OCI-LY7 (cell line): ENCODE measurements around the gene PDSS2. TPM values are rescaled to one million over a fixed set of nuclear protein-coding genes. Genes with fewer than 3 reads are reported as not detected.

Experiments
- BruUV-seq: library from RNA; stranded (reverse); fragments of 400-500 nt; replicated peaks from 2 replicates; lab custom pipeline; 2021; lab: Mats Ljungman, UMichigan
- CTCF ChIA-PET: fragments of 300-600 bp; sonication (Branson Sonifier 250); formaldehyde crosslinking; loops from one replicate; lab custom pipeline; 2022; ENCODE audit warnings: antibody characterized with exemption; ENCODE audit not compliant: unreplicated experiment; lab: Charles Lee
- POLR2A ChIA-PET: fragments of 300-600 bp; sonication (Branson Sonifier 250); formaldehyde crosslinking; loops from one replicate; lab custom pipeline; 2022; ENCODE audit warnings: antibody characterized with exemption; lab: Charles Lee
- DNase-seq: peaks from one replicate; pipeline ENCODE4 v3.0.0-alpha.2; 2015; ENCODE audit warnings: low spot score
- H2AFZ ChIP-seq: fragments of 200-600 bp; sonication (generic), shearing (Covaris generic); 2 replicates; pipeline ENCODE4 v1.6.1; 2014; ENCODE audit warnings: mild to moderate bottlenecking, antibody characterized with exemption, low read length, moderate library complexity
- H3K27ac ChIP-seq: fragments of 200-600 bp; sonication (generic); 2 replicates; pipeline ENCODE4 v1.5.1; 2014; ENCODE audit warnings: mixed run types, low read depth, mild to moderate bottlenecking, moderate library complexity, low read length, inconsistent platforms; ENCODE audit not compliant: poor library complexity, severe bottlenecking
- H3K36me3 ChIP-seq: fragments of 200-600 bp; sonication (generic); 2 replicates; pipeline ENCODE4 v1.6.1; 2014; ENCODE audit warnings: mild to moderate bottlenecking, antibody characterized with exemption, low read length, moderate library complexity, mixed read lengths; ENCODE audit not compliant: insufficient read depth
- H3K4me1 ChIP-seq: fragments of 200-600 bp; sonication (generic); 2 replicates; pipeline ENCODE4 v1.5.1; 2014; ENCODE audit warnings: mild to moderate bottlenecking, low read length; ENCODE audit not compliant: insufficient read depth, poor library complexity, severe bottlenecking
- H3K4me2 ChIP-seq: fragments of 200-600 bp; sonication (generic); 2 replicates; pipeline ENCODE4 v1.6.1; 2014; ENCODE audit warnings: mild to moderate bottlenecking, low read length
- H3K4me3 ChIP-seq: fragments of 200-600 bp; sonication (generic); 2 replicates; pipeline ENCODE4 v1.5.1; 2014; ENCODE audit warnings: mild to moderate bottlenecking, low read depth, low read length; ENCODE audit not compliant: poor library complexity, severe bottlenecking
- H3K79me2 ChIP-seq: fragments of 200-600 bp; sonication (generic); 2 replicates; pipeline ENCODE4 v1.6.1; 2016; ENCODE audit warnings: low read depth, mild to moderate bottlenecking, low read length, moderate library complexity, mixed read lengths; ENCODE audit not compliant: insufficient read depth
- H3K9me2 ChIP-seq: fragments of 200-600 bp; sonication (generic); 2 replicates; pipeline ENCODE4 v1.6.1; 2016; ENCODE audit warnings: mild to moderate bottlenecking, low read length, mixed read lengths; ENCODE audit not compliant: insufficient read depth
- H3K9me3 ChIP-seq: fragments of 200-600 bp; sonication (generic); 2 replicates; pipeline ENCODE4 v1.6.1; 2014; ENCODE audit warnings: mild to moderate bottlenecking, mixed run types, low read length, mixed read lengths
- H4K20me1 ChIP-seq: fragments of 200-600 bp; sonication (generic); 2 replicates; pipeline ENCODE4 v1.6.1; 2014; ENCODE audit warnings: mild to moderate bottlenecking, antibody characterized with exemption, low read length, moderate library complexity, mixed read lengths; ENCODE audit not compliant: insufficient read depth
- EZH2phosphoT487 ChIP-seq: fragments of 200-600 bp; sonication (generic); IDR thresholded peaks from 2 replicates; pipeline ENCODE4 v1.6.1; 2018; ENCODE audit warnings: low read depth, borderline replicate concordance, mild to moderate bottlenecking, mixed run types, antibody characterized with exemption, low read length, moderate library complexity, mixed read lengths
- intact Hi-C: fragments of 100-400 bp; cut with micrococcal nuclease; formaldehyde crosslinking; loops from one replicate; pipeline ENCODE4 v1.10.0; 2022; ENCODE audit not compliant: unreplicated experiment
- total RNA-seq, 2 experiments: library from RNA; depleted of rRNA in 1 of 2; stranded (reverse); fragments of >200 nt in 1 of 2; shearing (Covaris generic) in 1 of 2; gene quantifications; 2 replicates each; pipeline ENCODE4 v1.2.3, GENCODE V29; 2014 to 2022
- TF ChIP-seq, protein P1 (sequence below): fragments of 200-600 bp; sonication (generic); conservative IDR thresholded peaks from 2 replicates; pipeline ENCODE4 v1.5.1; 2014; ENCODE audit warnings: mild to moderate bottlenecking, antibody characterized with exemption, low read length, moderate library complexity, mixed read lengths

PDSS2 gene
- total RNA-seq, 2 experiments from 2014 or later, result 14.7 to 24.9 TPM

DNA sequence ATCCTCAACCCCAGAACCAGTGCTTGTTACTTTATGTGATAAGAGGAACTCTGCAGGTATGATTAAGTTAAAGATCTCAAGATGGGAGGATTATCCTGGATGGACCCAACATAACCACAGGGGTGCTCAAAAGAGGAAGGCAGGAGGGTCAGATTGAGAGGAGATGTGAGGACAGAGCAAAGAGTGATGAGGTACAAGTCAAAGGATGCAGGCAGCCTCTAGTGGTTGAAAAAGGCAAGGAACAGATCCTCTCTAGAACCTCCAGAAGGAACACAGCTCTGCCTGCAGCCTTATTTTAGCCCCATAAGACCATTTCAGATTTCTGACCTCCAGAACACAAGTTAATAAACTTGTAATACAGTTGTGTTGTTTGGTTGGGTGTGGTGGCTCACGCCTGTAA is 41.2 kb downstream of the PDSS2 start:
- no peaks in the 10 kb centered on the region for H3K9me3 ChIP-seq
- ChIA-PET CTCF (no interaction called here), POLR2A (no interaction called here)
- no peaks in the 10 kb centered on the region for H3K36me3 ChIP-seq
- no TSS peak for BruUV-seq
- H4K20me1 ChIP-seq, result no peaks in the 10 kb centered on the region
- H3K79me2 ChIP-seq, result peaks cover 19% of the 10 kb centered on the region
- intact Hi-C loops, result no loop called here
- TF ChIP-seq, protein P1, sequence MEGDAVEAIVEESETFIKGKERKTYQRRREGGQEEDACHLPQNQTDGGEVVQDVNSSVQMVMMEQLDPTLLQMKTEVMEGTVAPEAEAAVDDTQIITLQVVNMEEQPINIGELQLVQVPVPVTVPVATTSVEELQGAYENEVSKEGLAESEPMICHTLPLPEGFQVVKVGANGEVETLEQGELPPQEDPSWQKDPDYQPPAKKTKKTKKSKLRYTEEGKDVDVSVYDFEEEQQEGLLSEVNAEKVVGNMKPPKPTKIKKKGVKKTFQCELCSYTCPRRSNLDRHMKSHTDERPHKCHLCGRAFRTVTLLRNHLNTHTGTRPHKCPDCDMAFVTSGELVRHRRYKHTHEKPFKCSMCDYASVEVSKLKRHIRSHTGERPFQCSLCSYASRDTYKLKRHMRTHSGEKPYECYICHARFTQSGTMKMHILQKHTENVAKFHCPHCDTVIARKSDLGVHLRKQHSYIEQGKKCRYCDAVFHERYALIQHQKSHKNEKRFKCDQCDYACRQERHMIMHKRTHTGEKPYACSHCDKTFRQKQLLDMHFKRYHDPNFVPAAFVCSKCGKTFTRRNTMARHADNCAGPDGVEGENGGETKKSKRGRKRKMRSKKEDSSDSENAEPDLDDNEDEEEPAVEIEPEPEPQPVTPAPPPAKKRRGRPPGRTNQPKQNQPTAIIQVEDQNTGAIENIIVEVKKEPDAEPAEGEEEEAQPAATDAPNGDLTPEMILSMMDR, result peak; percentile 66
- no peak for TF ChIP-seq EZH2phosphoT487
- no peak overlapping the region for H3K4me3 ChIP-seq
- no peak overlapping the region for H2AFZ ChIP-seq
- H3K4me2 ChIP-seq, result no peak overlapping the region
- DNase-seq, result peak; percentile 19
- no peaks in the 10 kb centered on the region for H3K9me2 ChIP-seq
- no peak overlapping the region for H3K27ac ChIP-seq
- no peaks in the 10 kb centered on the region for H3K4me1 ChIP-seq

DNA sequence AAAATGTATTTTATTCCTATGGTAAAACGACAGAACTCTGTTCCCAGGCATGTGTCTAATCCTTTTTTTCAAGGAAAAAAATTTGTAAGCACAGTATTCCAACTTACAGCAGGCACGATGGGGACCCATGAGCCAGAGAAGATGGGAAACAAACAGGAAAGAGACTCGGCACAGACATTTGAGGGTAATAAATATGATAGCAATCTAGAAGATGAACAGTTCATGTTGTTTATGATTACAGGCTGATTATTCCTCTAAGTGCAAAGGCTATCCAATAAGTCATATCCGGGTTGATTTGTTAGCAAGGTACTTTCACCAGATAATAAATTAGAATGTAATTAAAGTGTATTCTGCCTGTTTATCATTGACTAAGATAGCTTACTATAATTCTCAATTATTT is 43.2 kb downstream of the PDSS2 start:
- no peak for DNase-seq
- peaks cover 4% of the 10 kb centered on the region; the same call in 1 of the 2 replicates for H3K79me2 ChIP-seq
- BruUV-seq, result no TSS peak
- no peak overlapping the region for H3K27ac ChIP-seq
- TF ChIP-seq, protein P1, result no peak
- no peak for TF ChIP-seq EZH2phosphoT487
- intact Hi-C loops, result no loop called here
- ChIA-PET CTCF (no interaction called here), POLR2A (interaction anchor here (0.6 to 0.9 kb wide), 2 partner anchors 43 to 178 kb away, joined by 3 read pairs; partner anchors contain the start of gene PDSS2)
- no peak overlapping the region for H2AFZ ChIP-seq
- no peaks in the 10 kb centered on the region for H3K9me3 ChIP-seq
- H3K36me3 ChIP-seq, result no peaks in the 10 kb centered on the region
- no peaks in the 10 kb centered on the region for H3K4me1 ChIP-seq
- no peaks in the 10 kb centered on the region for H3K9me2 ChIP-seq
- no peak overlapping the region for H3K4me2 ChIP-seq
- H4K20me1 ChIP-seq, result no peaks in the 10 kb centered on the region
- no peak overlapping the region for H3K4me3 ChIP-seq

DNA sequence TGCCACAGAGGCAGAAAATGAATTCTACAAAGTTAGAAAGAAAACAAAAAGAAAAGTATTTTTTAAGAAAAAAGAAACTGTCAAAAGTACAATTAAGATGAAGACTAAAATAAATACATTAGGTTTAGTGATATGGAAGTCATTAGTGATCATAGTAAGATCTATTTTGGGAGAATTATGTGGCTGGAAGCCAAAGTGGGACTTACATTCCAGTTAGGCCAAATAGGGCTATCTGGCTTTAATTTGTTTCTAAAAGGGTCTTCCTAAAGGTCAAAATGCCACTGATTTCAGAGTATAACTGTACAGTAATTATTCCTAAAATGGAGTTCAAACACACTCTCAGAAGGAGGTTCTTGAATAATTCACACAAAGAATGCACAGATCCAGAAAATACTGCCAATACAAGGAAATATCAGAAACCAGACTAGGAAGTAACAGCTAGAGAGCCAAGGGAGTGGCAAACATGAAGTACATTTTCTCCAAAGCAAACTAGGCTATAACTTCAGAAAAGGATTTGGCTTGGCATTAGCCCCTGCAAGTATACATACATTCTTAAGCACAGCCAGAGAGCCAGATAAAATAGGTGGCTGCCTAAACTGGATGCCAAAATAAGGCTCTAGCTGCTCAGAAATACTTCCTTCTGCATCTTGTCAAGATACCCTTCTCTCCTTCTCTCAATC is 45.3 kb downstream of the PDSS2 start:
- no peak for TF ChIP-seq EZH2phosphoT487
- TF ChIP-seq, protein P1, result no peak
- DNase-seq, result no peak
- Histone ChIP-seq H3K4me2 (no peak overlapping the region), H3K9me3 (no peaks in the 10 kb centered on the region), H3K79me2 (peaks cover 4% of the 10 kb centered on the region; the same call in 1 of the 2 replicates), H3K4me1 (no peaks in the 10 kb centered on the region), H3K4me3 (no peak overlapping the region), H2AFZ (no peak overlapping the region), H3K9me2 (no peaks in the 10 kb centered on the region), H3K27ac (no peak overlapping the region), H4K20me1 (no peaks in the 10 kb centered on the region), H3K36me3 (no peaks in the 10 kb centered on the region)
- BruUV-seq, result no TSS peak
- CTCF ChIA-PET, result no interaction called here
- intact Hi-C loops, result no loop called here
- POLR2A ChIA-PET, result interaction anchor here (0.6 kb wide), 1 partner anchor 19 kb away, joined by 4 read pairs; no protein-coding TSS in a partner anchor
